ENCODE measurements around the gene KRT76.

DNA sequence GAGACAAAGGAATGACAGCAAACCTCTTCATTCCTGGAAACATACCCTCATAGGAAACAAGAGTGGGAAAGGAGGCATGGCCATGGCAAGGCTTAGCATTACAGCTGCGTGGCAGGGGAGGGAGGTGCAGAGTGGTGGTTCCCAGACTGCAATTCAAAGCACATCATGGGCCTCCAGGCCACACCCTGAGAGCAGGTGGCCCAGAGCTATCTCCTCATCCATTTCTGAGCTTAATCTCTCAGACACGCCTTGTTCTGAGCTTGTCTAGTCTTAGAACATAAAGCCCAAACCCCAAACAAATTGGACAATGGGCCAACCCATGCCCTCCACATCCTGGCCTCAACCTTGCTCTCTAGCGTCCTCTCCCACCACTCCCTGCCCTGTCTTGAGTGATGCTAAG is 24.6 kb upstream of the KRT76 start:
- TF ChIP-seq, protein P1, sequence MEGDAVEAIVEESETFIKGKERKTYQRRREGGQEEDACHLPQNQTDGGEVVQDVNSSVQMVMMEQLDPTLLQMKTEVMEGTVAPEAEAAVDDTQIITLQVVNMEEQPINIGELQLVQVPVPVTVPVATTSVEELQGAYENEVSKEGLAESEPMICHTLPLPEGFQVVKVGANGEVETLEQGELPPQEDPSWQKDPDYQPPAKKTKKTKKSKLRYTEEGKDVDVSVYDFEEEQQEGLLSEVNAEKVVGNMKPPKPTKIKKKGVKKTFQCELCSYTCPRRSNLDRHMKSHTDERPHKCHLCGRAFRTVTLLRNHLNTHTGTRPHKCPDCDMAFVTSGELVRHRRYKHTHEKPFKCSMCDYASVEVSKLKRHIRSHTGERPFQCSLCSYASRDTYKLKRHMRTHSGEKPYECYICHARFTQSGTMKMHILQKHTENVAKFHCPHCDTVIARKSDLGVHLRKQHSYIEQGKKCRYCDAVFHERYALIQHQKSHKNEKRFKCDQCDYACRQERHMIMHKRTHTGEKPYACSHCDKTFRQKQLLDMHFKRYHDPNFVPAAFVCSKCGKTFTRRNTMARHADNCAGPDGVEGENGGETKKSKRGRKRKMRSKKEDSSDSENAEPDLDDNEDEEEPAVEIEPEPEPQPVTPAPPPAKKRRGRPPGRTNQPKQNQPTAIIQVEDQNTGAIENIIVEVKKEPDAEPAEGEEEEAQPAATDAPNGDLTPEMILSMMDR (IDR thresholded peaks at IDR 0.05), result no peak
- no peak for TF ChIP-seq POLR2A (IDR thresholded peaks at IDR 0.05)

Data from tibial nerve (tissue), 3 donors.